NCI-H2081 treated with DMSO at 0.1 percent for 48 hours (cell line): ENCODE measurements around the gene CDC25A.

Experiments used
- DNase-seq: peaks from one replicate; lab custom pipeline; 2025; lab: John Stamatoyannopoulos, UW

Gene CDC25A

DNA sequence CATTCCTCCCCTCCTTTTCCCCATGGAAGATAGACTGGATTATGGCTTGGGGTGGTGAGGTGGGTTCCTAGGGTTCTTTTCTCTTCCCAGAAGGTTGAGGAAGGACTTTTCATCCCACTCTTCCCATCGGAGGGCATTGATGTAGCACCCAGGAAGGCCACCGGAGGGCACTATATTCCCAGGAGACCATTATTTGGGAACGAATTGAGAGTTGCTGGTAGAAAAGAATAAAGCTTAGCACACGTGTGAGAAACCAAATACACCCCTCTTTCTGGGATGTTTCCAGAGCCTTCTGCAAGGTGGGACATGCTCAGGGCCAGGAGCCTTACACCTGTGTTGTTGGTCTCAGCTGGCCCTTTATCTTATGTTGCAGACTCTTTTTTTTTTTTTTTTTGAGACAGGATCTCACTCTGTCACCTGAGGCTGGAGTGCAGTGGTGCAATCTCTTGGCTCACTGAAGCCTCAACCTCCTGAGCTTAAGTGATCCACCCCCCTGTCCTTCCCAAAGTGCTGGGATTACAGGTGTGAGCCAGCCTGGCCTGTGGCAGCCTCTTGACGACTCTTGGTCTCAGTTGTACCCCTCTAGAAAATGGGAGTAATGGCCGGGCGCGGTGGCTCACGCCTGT is 6.3 kb upstream of the CDC25A start:
- no peak for DNase-seq

GRCh38 chr3:48190911-48191310 is 2.7 kb upstream of the CDC25A start:
- no peak for DNase-seq

DNA sequence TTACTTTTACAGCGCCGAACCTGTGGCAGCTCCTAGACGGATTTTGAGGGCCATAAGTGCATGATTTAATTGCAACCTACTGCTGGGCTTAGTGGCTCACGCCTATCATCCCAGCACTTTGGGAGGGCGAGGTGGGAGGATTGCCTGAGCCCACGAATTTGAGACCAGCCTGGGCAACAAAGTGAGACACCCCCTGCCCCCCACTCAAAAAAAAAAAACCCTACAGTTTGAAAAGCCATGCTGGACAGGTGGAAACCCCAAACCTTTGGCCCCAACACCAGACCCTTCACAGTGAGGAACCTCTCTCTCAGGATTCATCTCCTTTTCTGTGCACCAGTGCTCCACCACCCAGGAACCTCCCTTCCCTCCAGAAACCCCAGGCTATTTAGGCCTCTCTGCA is 1.1 kb upstream of the CDC25A start:
- no peak for DNase-seq

GRCh38 chr3:48187579-48188265 is 495 bp downstream of the CDC25A start:
- DNase-seq, result no peak

- DNase-seq, result no peak
These were observed 977 bp downstream of the CDC25A start for GRCh38 chr3:48187301-48187578.

GRCh38 chr3:48186631-48187300 is 1.5 kb downstream of the CDC25A start:
- no peak for DNase-seq

- DNase-seq, result no peak
These were observed 3.1 kb downstream of the CDC25A start for GRCh38 chr3:48185129-48185528.

- no peak for DNase-seq
These were observed 3.9 kb downstream of the CDC25A start for GRCh38 chr3:48184299-48184698.

DNA sequence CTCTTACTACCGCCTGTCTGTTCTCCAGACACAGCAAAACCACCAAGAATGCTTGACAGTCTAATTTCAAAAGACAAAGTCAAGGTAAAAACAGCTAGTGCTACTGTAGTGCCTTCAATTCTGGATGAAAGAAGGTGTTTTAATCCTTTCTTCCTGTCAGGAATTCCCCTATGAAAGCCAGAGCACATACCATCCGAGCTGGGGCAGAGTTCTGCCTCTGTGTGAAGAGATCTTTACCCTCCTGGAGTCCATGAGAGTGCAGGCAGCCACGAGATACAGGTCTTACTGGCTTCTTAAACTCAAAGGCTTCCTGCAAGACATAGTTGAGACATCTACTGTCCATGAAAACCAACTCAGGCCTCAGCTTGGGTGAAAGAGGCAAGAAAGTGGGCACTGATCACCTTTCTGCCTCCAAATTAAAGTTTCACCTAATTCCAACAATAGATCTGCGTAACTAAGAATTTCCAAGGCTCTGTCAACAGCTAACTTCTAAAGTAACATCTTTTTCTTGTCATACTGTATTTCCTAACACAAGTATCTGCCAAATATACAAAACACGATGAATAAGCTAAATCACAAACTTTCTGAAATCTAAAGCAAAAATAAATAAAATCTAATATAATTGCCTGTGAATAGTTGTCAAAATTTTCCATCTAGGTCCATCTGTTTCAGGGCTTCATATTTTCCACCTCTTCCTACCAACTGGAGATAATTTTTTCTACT is 7.5 kb downstream of the CDC25A start:
- no peak for DNase-seq

- DNase-seq, result no peak
These were observed 8.2 kb downstream of the CDC25A start for GRCh38 chr3:48180021-48180420.

DNA sequence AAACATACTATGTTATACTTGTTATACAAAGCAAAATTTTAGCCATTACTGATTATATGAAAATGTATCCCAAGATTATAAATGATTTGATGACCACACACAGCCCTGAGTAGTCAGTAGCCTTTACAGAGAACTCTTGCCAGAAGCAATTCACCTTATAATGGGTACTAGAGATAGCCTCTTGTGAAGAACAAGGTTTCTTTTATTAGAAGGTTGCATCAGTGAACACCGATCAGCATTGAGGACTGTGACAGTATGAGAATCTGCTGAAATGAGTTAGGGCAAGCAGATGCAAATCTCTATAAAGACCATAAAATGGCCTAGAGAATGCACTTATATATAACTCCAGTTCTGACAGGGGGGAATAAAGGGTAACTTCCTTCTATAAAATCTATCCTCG is 10.1 kb downstream of the CDC25A start:
- DNase-seq, result no peak

- no peak for DNase-seq
These were observed 30.3 kb downstream of the CDC25A start for GRCh38 chr3:48157950-48158376.

GRCh38 chr3:48157202-48157840 is 30.9 kb downstream of the CDC25A start:
- DNase-seq, result no peak

DNA sequence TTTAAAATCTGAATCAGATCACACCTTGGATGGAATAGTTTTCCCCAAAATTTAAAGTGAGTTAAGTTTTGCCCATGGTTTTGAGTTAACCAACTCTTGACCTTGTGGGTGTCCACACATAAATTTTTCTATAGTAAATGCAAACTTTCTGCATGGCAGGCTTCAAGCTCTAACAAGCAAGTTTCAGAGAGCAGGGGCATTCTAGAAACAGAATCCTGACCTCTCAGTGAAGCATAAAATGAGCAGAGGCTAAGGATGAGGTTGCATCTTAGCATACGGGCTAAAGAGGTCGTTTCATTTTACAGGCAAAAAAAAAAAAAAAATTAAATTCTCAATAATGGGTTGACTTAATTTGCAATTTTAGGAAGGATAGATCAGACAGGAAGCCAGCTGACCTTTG is 32.1 kb downstream of the CDC25A start:
- DNase-seq, result no peak

DNA sequence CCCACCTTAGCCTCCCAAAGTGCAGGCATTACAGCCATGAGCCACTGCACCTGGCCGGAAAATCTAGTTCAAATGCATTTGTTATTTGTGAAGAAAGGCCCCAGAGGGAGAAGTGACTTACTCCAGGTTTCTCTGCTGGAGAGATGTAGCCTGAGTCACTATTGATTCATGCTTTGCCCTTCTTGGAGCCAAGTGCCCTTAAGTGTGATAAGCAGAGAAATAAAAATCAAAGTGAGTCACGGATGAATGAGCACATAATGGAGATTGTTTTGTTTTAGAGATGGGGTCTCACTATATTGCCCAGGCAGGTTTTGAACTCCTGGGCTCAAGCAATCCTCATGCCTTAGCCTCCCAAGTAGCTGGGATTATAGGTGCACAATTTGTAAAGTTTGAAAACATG is 33.1 kb downstream of the CDC25A start:
- DNase-seq, result no peak

GRCh38 chr3:48151807-48152427 is 36.3 kb downstream of the CDC25A start:
- no peak for DNase-seq

DNA sequence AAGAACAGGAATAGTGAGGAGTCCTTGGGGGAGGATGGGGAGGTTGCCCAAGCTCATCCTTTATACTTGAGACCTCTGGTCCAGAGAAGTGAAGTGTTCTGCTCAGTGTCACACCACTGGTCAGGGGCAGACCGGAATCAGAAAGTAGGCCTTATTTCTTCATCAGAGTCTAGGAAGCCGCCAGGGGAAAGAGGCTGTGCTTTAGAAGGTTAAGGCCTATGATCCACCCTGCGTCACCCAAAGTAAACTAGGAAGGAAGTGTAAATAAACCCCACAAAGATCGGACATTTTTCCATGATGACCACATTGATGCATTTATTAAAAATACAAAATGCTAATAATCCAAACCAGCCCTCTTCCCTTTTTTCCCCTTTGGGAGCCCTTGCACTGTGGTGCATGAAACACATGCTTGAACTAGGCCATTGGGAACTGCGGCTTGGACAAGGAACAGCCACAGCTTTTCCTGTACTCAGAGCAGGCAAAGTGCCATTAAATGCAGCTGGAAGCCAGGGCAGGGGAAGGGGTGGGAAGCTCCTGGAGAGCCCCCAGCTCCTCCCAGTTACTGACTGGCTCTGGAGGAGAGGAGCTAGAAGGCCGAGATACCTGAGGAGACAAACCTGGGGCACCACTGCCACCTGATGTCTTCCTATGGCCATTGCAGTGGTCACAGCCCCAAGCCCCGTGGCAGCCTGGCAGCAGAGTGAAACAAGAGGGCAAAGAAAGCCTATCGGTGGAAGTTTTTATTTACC is 37.0 kb downstream of the CDC25A start:
- DNase-seq, result peak; percentile 15

DNA sequence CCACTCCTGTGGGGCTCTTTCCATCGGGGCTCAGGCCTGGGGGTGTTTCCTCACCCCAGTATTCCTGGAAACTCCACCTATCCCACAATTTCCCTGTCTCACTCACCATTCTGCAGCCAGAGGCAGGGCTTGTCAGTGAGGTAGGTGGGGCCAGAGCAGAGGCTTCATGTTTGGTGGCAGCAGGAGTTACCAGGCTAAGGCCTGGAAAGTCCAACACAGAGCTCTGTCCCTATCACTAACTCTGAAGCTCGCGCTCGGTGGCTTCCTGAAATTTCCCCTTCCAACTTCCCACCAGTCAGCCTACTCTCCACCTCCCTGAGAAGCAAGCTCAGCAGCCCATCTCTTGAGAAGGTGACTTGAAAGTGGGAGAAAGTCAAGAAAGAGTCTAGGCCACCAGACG is 44.2 kb downstream of the CDC25A start:
- DNase-seq, result no peak

DNA sequence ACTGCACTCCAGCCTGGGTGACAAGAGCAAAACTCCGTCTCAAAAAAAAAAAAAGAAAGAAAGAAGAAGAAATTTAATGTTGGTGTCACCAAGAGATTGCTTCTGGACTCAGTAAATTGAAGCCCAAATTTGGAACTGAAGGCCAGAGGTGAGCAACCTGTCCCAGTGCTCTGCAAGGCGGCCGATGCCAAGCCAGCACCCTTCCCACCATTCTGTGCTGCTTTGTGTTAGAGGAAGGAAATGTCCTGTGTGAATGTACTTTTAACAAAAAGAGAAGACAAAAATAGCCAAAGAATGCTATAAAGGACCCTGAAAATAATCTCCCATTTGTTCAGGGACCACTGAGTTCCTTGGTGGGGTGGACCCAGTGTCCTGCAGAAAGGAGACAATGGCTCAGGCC is 44.6 kb downstream of the CDC25A start:
- no peak for DNase-seq

GRCh38 chr3:48142316-48142870 is 45.8 kb downstream of the CDC25A start:
- no peak for DNase-seq

DNA sequence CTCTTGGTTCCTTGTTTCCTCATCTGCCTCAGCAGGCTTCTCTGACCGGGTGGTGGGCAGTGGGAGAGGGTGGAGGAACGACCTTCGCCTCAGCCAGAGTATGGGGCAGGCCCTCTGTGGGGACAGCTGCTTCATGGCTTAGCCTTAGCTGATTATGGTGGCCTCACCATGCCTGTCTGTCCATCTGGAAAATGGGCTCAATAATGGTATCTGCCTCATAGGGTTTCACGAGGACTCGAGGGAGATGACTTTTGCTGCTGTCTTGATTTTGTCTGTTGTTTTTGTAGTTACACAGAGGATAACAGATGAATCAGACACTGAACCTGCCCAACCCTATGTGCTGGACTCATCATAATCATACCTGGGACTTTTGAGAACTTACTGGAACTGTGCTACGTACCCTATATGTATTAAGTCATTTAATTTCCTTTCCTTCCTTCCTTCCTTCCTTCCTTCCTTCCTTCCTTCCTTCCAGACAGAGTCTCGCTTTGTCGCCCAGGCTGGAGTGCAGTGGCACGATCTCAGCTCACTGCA is 46.5 kb downstream of the CDC25A start:
- no peak for DNase-seq
